Measurements from ENCODE around the gene MATCAP1.

The MATCAP1 gene

DNA sequence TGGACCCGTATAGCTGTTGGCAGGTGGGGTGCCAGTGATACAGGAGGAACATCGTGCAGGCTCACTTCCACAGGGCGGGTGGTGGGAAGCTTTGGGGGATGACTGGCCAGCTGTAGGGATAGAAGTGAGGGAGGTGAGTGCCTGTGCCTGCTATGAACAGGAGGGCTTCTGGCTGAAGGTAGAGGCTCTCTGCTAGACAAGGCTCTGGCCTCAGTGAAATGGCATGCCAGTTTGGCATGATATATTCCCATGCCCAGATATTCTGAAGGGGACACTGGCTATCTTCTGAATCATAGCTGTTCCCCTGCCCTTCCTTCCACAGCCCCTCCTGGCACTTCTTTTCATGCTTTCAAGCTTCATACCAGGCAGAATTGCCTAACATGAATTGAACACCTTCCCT, 54.9 kb downstream of the MATCAP1 start:
- Histone ChIP-seq H3K9me3 (ENCODE audit: control insufficient read depth, low read length) (no peaks in the 10 kb centered on the region), H3K4me1 (ENCODE audit: control insufficient read depth, insufficient read depth, low read length, poor library complexity, severe bottlenecking) (no peaks in the 10 kb centered on the region), H3K27me3 (replicated peaks; ENCODE audit: control insufficient read depth, insufficient read depth, low read length, poor library complexity, severe bottlenecking) (no peaks in the 10 kb centered on the region), H3K36me3 (ENCODE audit: control insufficient read depth, insufficient read depth, low read length) (peaks cover 30% of the 10 kb centered on the region), H3K27ac (ENCODE audit: insufficient read depth, low read length, poor library complexity, severe bottlenecking) (no peak overlapping the region), H3K4me3 (ENCODE audit: insufficient read depth, low read depth, low read length, poor library complexity, severe bottlenecking) (no peak overlapping the region)
- no peak for DNase-seq

DNA sequence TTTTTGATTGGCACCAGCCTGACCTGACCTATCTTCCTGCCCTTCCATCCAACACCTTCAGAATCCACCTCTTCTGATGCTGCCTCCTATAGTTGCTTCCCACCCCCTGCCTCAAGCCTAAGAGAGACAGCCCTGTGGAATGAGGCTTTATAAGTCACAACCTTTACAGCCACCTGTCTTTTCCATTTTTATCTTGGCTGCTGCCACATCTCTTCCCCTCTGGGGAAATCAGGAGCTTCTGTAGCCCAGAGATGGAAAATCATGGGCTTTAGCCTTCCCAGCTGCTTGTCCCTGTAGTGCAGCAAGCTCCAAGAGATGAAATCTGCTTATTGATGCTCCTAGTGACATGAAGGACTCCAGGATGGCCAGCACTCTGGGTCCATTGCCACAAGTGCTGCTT, 55.3 kb downstream of the MATCAP1 start:
- Histone ChIP-seq H3K9me3 (ENCODE audit: control insufficient read depth, low read length) (no peaks in the 10 kb centered on the region), H3K4me3 (ENCODE audit: insufficient read depth, low read depth, low read length, poor library complexity, severe bottlenecking) (no peak overlapping the region), H3K27me3 (replicated peaks; ENCODE audit: control insufficient read depth, insufficient read depth, low read length, poor library complexity, severe bottlenecking) (no peaks in the 10 kb centered on the region), H3K36me3 (ENCODE audit: control insufficient read depth, insufficient read depth, low read length) (peaks cover 30% of the 10 kb centered on the region), H3K27ac (ENCODE audit: insufficient read depth, low read length, poor library complexity, severe bottlenecking) (no peak overlapping the region), H3K4me1 (ENCODE audit: control insufficient read depth, insufficient read depth, low read length, poor library complexity, severe bottlenecking) (no peaks in the 10 kb centered on the region)
- DNase-seq, result no peak

All from effector memory CD4-positive, alpha-beta T cell (primary cell).